Gastroesophageal sphincter (tissue), 4 donors: ENCODE measurements around the gene COX14. TPM values are rescaled to one million over a fixed set of nuclear protein-coding genes. Genes with fewer than 3 reads are reported as not detected.

Experiments used
- ATAC-seq: fragments of 150-250 bp; one replicate; pipeline ENCODE4 v1.9.1; 2016; ENCODE audit warnings: mild to moderate bottlenecking, moderate library complexity
- H3K27ac ChIP-seq, 4 donors: fragments of 200-600 bp; sonication (generic) in 3 of 4; 1 replicate in 3 of 4; 2 replicates in 1 of 4; pipeline ENCODE4 v1.5.1; 2016 to 2019
- H3K27me3 ChIP-seq: fragments of 200-600 bp; sonication (generic); one replicate; pipeline ENCODE4 v1.5.1; 2019
- H3K36me3 ChIP-seq, 2 donors: fragments of 200-600 bp; sonication (generic); one replicate each; pipeline ENCODE4 v1.5.1; 2019; ENCODE audit warnings: control low read depth in 1 of 2
- H3K4me1 ChIP-seq, 3 donors: fragments of 200-600 bp; sonication (generic); 1 replicate in 2 of 3; 2 replicates in 1 of 3; pipeline ENCODE4 v1.5.1; 2016 to 2019; ENCODE audit warnings: control low read depth in 2 of 3
- H3K4me3 ChIP-seq, 2 donors: fragments of 200-600 bp; sonication (generic); one replicate each; pipeline ENCODE4 v1.5.1; 2019; ENCODE audit warnings: mild to moderate bottlenecking in 1 of 2, moderate library complexity in 1 of 2
- H3K9me3 ChIP-seq, 3 donors: fragments of 200-600 bp; sonication (generic); one replicate each; pipeline ENCODE4 v1.5.1; 2017 to 2019; ENCODE audit warnings: control low read depth in 2 of 3
- CTCF ChIP-seq, 4 experiments: fragments of 200-600 bp in 2 of 4; fragments of 450-650 bp in 2 of 4; sonication (generic) in 1 of 4; IDR thresholded peaks; one replicate each; pipeline ENCODE4 v1.5.1; 2017 to 2019; ENCODE audit warnings: antibody characterized with exemption in 4 of 4, mild to moderate bottlenecking in 2 of 4, moderate library complexity in 2 of 4
- EP300 ChIP-seq: sonication (generic); formaldehyde crosslinking; IDR thresholded peaks from one replicate; pipeline ENCODE4 v1.6.1; 2017; ENCODE audit warnings: antibody characterized with exemption, mild to moderate bottlenecking
- POLR2A ChIP-seq, 2 donors: fragments of 450-650 bp; IDR thresholded peaks; one replicate each; pipeline ENCODE4 v1.6.1; 2017; ENCODE audit warnings: antibody characterized with exemption in 2 of 2, mild to moderate bottlenecking in 2 of 2, moderate library complexity in 1 of 2
- POLR2AphosphoS5 ChIP-seq: sonication (generic); formaldehyde crosslinking; IDR thresholded peaks from one replicate; pipeline ENCODE4 v1.6.1; 2017; ENCODE audit warnings: antibody characterized with exemption
- WGBS, 2 donors: methylation state at CpG; one replicate each; pipeline ENCODE4 v1.1.5; 2018; ENCODE audit warnings: low coverage in 1 of 2; 5-methylcytosine and 5-hydroxymethylcytosine counted together
- total RNA-seq, 4 donors: library from RNA; depleted of rRNA; stranded (reverse); fragments of >200 nt; gene quantifications; one replicate each; pipeline ENCODE4 v1.1.0, GENCODE V29; 2016

The COX14 gene
- total RNA-seq, 4 donors from 2014 or later, result 66.1 to 111 (median 81.0) TPM

- Histone ChIP-seq H3K27me3 (no peaks in the 10 kb centered on the region), H3K4me1 (peaks cover 0 to 23% (median 10%) of the 10 kb centered on the region in 3 donors), H3K9me3 (no peaks in the 10 kb centered on the region), H3K36me3 (peaks cover 0 to 37% of the 10 kb centered on the region in 2 donors), H3K4me3 (no peak overlapping the region), H3K27ac (peak overlapping the region in 3 of 4 donors; percentile 12 to 28 (median 24))
- TF ChIP-seq CTCF (IDR thresholded peaks at IDR 0.05) (no peak), POLR2AphosphoS5 (no peak), EP300 (no peak), POLR2A (IDR thresholded peaks at IDR 0.05) (no peak)
- no peak for ATAC-seq
- WGBS, 2 donors, result 77% methylated on average over 4 of the region's 8 CpGs; no CpG with 5 or more reads in 1 of the 2 donors
Observed at GRCh38 chr12:50102646-50103309, 9.3 kb upstream of the COX14 start.

- Histone ChIP-seq H3K4me3 (no peak overlapping the region), H3K9me3 (no peaks in the 10 kb centered on the region), H3K4me1 (peaks cover 0 to 23% (median 10%) of the 10 kb centered on the region in 3 donors), H3K27ac (peak overlapping the region in 3 of 4 donors; percentile 21 to 28 (median 24)), H3K27me3 (no peaks in the 10 kb centered on the region), H3K36me3 (peaks cover 0 to 31% of the 10 kb centered on the region in 2 donors)
- 80% methylated on average over 2 of the region's 2 CpGs; no CpG with 5 or more reads in 1 of the 2 donors for WGBS, 2 donors
- TF ChIP-seq EP300 (no peak), POLR2A (IDR thresholded peaks at IDR 0.05) (no peak), POLR2AphosphoS5 (no peak), CTCF (IDR thresholded peaks at IDR 0.05) (no peak)
- ATAC-seq, result no peak
Observed at GRCh38 chr12:50103351-50103750, 8.7 kb upstream of the COX14 start.

GRCh38 chr12:50103767-50104321 lies 8.2 kb upstream of the COX14 start, which contains the start of gene GPD1:
TSS of gene GPD1 (plus strand) at chr12:50104008. CDS start at chr12:50104051, 43 bp downstream.
- peak; percentile 81 for ATAC-seq
- H3K27ac ChIP-seq, result peak within 1 kb of the TSS in 3 of 4 donors; percentile 21 to 28 (median 24)
- TF ChIP-seq POLR2A (IDR thresholded peaks at IDR 0.05) (no peak), CTCF (IDR thresholded peaks at IDR 0.05) (peak in 1 of 4 experiments; percentile 9)
- H3K4me3 ChIP-seq, result peak within 1 kb of the TSS in 1 of 2 donors; percentile 17
- H3K36me3 ChIP-seq, result peaks cover 0 to 26% of the 10 kb centered on the region in 2 donors
- H3K4me1 ChIP-seq, result peaks cover 0 to 23% (median 10%) of the 10 kb centered on the region in 3 donors
- no peaks in the 10 kb centered on the region for H3K27me3 ChIP-seq
- WGBS, 2 donors, result 20 to 29% methylated on average over 1 to 3 of the region's 13 CpGs
- H3K9me3 ChIP-seq, result no peaks in the 10 kb centered on the region

GRCh38 chr12:50104417-50105366 lies 7.3 kb upstream of the COX14 start:
- no peak overlapping the region for H3K27ac ChIP-seq

More at GRCh38 chr12:50104417-50105366, 7.3 kb upstream of the COX14 start:
- H3K27me3 ChIP-seq, result no peaks in the 10 kb centered on the region
- H3K4me3 ChIP-seq, result peak overlapping the region in 1 of 2 donors; percentile 17
- TF ChIP-seq POLR2AphosphoS5 (no peak), POLR2A (IDR thresholded peaks at IDR 0.05) (no peak), EP300 (no peak), CTCF (IDR thresholded peaks at IDR 0.05) (no peak)
- peaks cover 0 to 18% of the 10 kb centered on the region in 2 donors for H3K36me3 ChIP-seq
- WGBS, 2 donors, result no CpG with 5 or more reads among the region's 14 CpGs
- peaks cover 0 to 30% (median 10%) of the 10 kb centered on the region in 3 donors for H3K4me1 ChIP-seq
- no peaks in the 10 kb centered on the region for H3K9me3 ChIP-seq
- peak; percentile 33 for ATAC-seq
